Neural progenitor cell (in vitro differentiated cells): ENCODE data around the gene PRODH2. TPM values are rescaled to one million over a fixed set of nuclear protein-coding genes. Genes with fewer than 3 reads are reported as not detected.

ENCODE experiments used
- DNase-seq: peaks from one replicate; pipeline ENCODE4 v3.0.0-alpha.2; 2016; ENCODE audit warnings: low spot score
- H2AFZ ChIP-seq: fragments of 200-600 bp; sonication (generic); replicated peaks from 2 replicates; pipeline ENCODE4 v1.6.1; 2016; ENCODE audit warnings: antibody characterized with exemption
- H3F3A ChIP-seq: fragments of 200-600 bp; sonication (generic); 2 replicates; pipeline ENCODE4 v1.6.1; 2016; ENCODE audit warnings: antibody characterized with exemption, low read depth
- H3K27ac ChIP-seq: fragments of 200-600 bp; sonication (generic); 2 replicates; pipeline ENCODE4 v1.5.1; 2016; ENCODE audit warnings: mild to moderate bottlenecking
- H3K27me3 ChIP-seq: fragments of 200-600 bp; sonication (generic); 2 replicates; pipeline ENCODE4 v1.6.1; 2016; ENCODE audit warnings: mild to moderate bottlenecking, moderate library complexity
- H3K36me3 ChIP-seq: fragments of 200-600 bp; sonication (generic); 2 replicates; pipeline ENCODE4 v1.5.1; 2016
- H3K4me1 ChIP-seq: fragments of 200-600 bp; sonication (generic); 2 replicates; pipeline ENCODE4 v1.6.1; 2016; ENCODE audit warnings: mixed run types
- H3K4me2 ChIP-seq: fragments of 200-600 bp; sonication (generic); 2 replicates; pipeline ENCODE4 v1.6.1; 2016
- H3K4me3 ChIP-seq: fragments of 200-600 bp; sonication (generic); 2 replicates; pipeline ENCODE4 v1.5.1; 2016
- H3K79me2 ChIP-seq: fragments of 200-600 bp; sonication (generic); 2 replicates; pipeline ENCODE4 v1.6.1; 2016; ENCODE audit warnings: low read depth
- H3K9ac ChIP-seq: fragments of 200-600 bp; sonication (generic); 2 replicates; pipeline ENCODE4 v1.6.1; 2016
- H3K9me3 ChIP-seq: fragments of 200-600 bp; sonication (generic); 2 replicates; pipeline ENCODE4 v1.5.1; 2016; ENCODE audit warnings: low read depth
- H4K20me1 ChIP-seq: fragments of 200-600 bp; sonication (generic); 2 replicates; pipeline ENCODE4 v1.6.1; 2016; ENCODE audit warnings: low read depth
- H3K27ac Mint-ChIP-seq: 3 replicates; pipeline ENCODE4 v1.8.0; 2021; ENCODE audit warnings: mixed read lengths
- H3K27me3 Mint-ChIP-seq: 2 replicates; pipeline ENCODE4 v1.8.0; 2022; ENCODE audit warnings: low read depth, mild to moderate bottlenecking, inconsistent platforms, moderate library complexity, mixed read lengths; ENCODE audit not compliant: insufficient read depth
- H3K36me3 Mint-ChIP-seq: 3 replicates; pipeline ENCODE4 v1.8.0; 2021; ENCODE audit warnings: mixed read lengths
- H3K4me1 Mint-ChIP-seq: 3 replicates; pipeline ENCODE4 v1.8.0; 2021; ENCODE audit warnings: mixed read lengths
- H3K4me3 Mint-ChIP-seq: 3 replicates; pipeline ENCODE4 v1.8.0; 2021; ENCODE audit warnings: mild to moderate bottlenecking, moderate library complexity, mixed read lengths
- H3K9me3 Mint-ChIP-seq: 3 replicates; pipeline ENCODE4 v1.8.0; 2020; ENCODE audit warnings: mixed read lengths
- CTCF ChIP-seq: fragments of 200-600 bp; sonication (generic); IDR thresholded peaks from 2 replicates; pipeline ENCODE4 v1.5.1; 2017; ENCODE audit warnings: antibody characterized with exemption, mild to moderate bottlenecking
- EZH2 ChIP-seq: fragments of 200-600 bp; sonication (generic); IDR thresholded peaks from 2 replicates; pipeline ENCODE4 v1.6.1; 2017; ENCODE audit warnings: antibody characterized with exemption, mild to moderate bottlenecking, moderate library complexity
- EZH2phosphoT487 ChIP-seq: fragments of 200-600 bp; sonication (generic); IDR thresholded peaks from 2 replicates; pipeline ENCODE4 v1.6.1; 2017; ENCODE audit warnings: antibody characterized with exemption
- total RNA-seq: library from RNA; depleted of rRNA; stranded (reverse); fragments of >200 nt; gene quantifications from 2 replicates; pipeline ENCODE4 v1.2.3, GENCODE V29; 2015; ENCODE audit warnings: low replicate concordance

The PRODH2 gene
- total RNA-seq, 1 donor from 2014 or later = not detected

- H3K4me1 Mint-ChIP-seq = peaks cover 24% of the 10 kb centered on the region
- H3K4me3 ChIP-seq = no peak overlapping the region
- H2AFZ ChIP-seq = no peak overlapping the region
- peaks cover 6% of the 10 kb centered on the region for H3K4me1 ChIP-seq
- H3K9ac ChIP-seq = no peak overlapping the region
- no peaks in the 10 kb centered on the region for H3K36me3 ChIP-seq
- H3K27me3 Mint-ChIP-seq = peaks cover 7% of the 10 kb centered on the region
- DNase-seq = no peak
- TF ChIP-seq EZH2phosphoT487 (no peak), CTCF (no peak), EZH2 (no peak)
- H3K4me2 ChIP-seq = no peak overlapping the region
- peaks cover 27% of the 10 kb centered on the region for H3K27me3 ChIP-seq
- no peak overlapping the region for H3K27ac ChIP-seq
- peaks cover 4% of the 10 kb centered on the region for H3K36me3 Mint-ChIP-seq
- no peak overlapping the region for H3K27ac Mint-ChIP-seq
- H4K20me1 ChIP-seq = peaks cover 11% of the 10 kb centered on the region
- H3F3A ChIP-seq = peaks cover 13% of the 10 kb centered on the region
- peaks cover 12% of the 10 kb centered on the region for H3K79me2 ChIP-seq
- H3K9me3 Mint-ChIP-seq = no peaks in the 10 kb centered on the region
- H3K4me3 Mint-ChIP-seq = peak overlapping the region; percentile 41
- H3K9me3 ChIP-seq = no peaks in the 10 kb centered on the region
Observed at GRCh38 chr19:35754370-35755130, 58.1 kb downstream of the PRODH2 start.

- Mint-ChIP-seq H3K27me3 (peaks cover 7% of the 10 kb centered on the region), H3K4me1 (peaks cover 21% of the 10 kb centered on the region), H3K4me3 (no peak overlapping the region), H3K9me3 (no peaks in the 10 kb centered on the region), H3K36me3 (peaks cover 4% of the 10 kb centered on the region), H3K27ac (no peak overlapping the region)
- H3K9ac ChIP-seq = no peak overlapping the region
- no peaks in the 10 kb centered on the region for H3K36me3 ChIP-seq
- DNase-seq = no peak
- no peak overlapping the region for H3K4me3 ChIP-seq
- no peak for TF ChIP-seq EZH2phosphoT487
- no peak for TF ChIP-seq CTCF
- no peak for TF ChIP-seq EZH2
- peaks cover 13% of the 10 kb centered on the region for H3F3A ChIP-seq
- peaks cover 8% of the 10 kb centered on the region for H3K79me2 ChIP-seq
- H4K20me1 ChIP-seq = peaks cover 3% of the 10 kb centered on the region
- H3K4me1 ChIP-seq = peaks cover 6% of the 10 kb centered on the region
- no peak overlapping the region for H3K27ac ChIP-seq
- no peaks in the 10 kb centered on the region for H3K9me3 ChIP-seq
- H3K27me3 ChIP-seq = peaks cover 27% of the 10 kb centered on the region
- H2AFZ ChIP-seq = no peak overlapping the region
- H3K4me2 ChIP-seq = no peak overlapping the region
Observed at GRCh38 chr19:35753634-35754369, 58.8 kb downstream of the PRODH2 start.

DNA sequence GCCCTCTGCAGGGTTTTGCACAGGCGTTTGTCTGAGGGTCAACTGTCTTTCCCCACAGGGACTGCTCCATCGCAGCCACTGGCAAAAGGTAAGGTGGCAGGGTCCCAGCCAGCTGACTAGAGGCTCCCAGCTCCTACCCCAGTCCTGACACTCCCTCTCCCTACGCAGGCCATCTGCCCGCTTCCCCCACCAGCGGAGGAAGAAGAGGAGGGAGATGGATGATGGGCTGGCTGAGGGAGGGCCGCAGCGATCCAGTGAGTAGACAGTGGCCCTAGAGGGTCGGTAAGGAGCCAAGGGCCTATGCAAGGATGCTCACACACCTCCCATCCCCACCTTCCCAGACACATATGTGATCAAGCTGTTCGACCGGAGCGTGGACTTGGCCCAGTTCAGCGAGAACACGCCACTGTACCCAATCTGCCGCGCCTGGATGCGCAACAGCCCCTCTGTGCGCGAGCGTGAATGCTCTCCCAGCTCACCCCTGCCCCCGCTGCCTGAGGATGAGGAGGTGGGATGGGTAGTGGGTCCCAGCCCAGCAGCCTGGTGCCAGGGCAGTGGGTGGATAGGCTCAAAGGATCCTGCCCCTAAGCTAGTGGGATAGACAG lies 59.8 kb downstream of the PRODH2 start:
- peaks cover 4% of the 10 kb centered on the region for H3K79me2 ChIP-seq
- peaks cover 6% of the 10 kb centered on the region for H3K4me1 ChIP-seq
- no peak overlapping the region for H3K27ac ChIP-seq
- no peak overlapping the region for H2AFZ ChIP-seq
- no peak overlapping the region for H3K4me2 ChIP-seq
- no peaks in the 10 kb centered on the region for H3K9me3 Mint-ChIP-seq
- no peak overlapping the region for H3K27ac Mint-ChIP-seq
- no peaks in the 10 kb centered on the region for H3K9me3 ChIP-seq
- TF ChIP-seq CTCF (no peak), EZH2 (no peak), EZH2phosphoT487 (no peak)
- peaks cover 5% of the 10 kb centered on the region for H3K36me3 Mint-ChIP-seq
- H3K4me3 Mint-ChIP-seq = no peak overlapping the region
- H3F3A ChIP-seq = peaks cover 15% of the 10 kb centered on the region
- DNase-seq = no peak
- H4K20me1 ChIP-seq = no peaks in the 10 kb centered on the region
- H3K4me3 ChIP-seq = no peak overlapping the region
- H3K27me3 Mint-ChIP-seq = peaks cover 5% of the 10 kb centered on the region
- peaks cover 27% of the 10 kb centered on the region for H3K27me3 ChIP-seq
- no peak overlapping the region for H3K9ac ChIP-seq
- peaks cover 20% of the 10 kb centered on the region for H3K4me1 Mint-ChIP-seq
- no peaks in the 10 kb centered on the region for H3K36me3 ChIP-seq
